Karpas-422 (cell line): ENCODE measurements around the gene SMIM14. TPM values are rescaled to one million over a fixed set of nuclear protein-coding genes. Genes with fewer than 3 reads are reported as not detected.
"Not testable (repeated sequence)": the region's sequence is repeated elsewhere in the genome, so short reads cannot be mapped to it uniquely, and the experiment has no call there.

Source experiments
- DNase-seq: peaks from one replicate; pipeline ENCODE4 v3.0.0-alpha.2; 2015
- H2AFZ ChIP-seq: fragments of 200-600 bp; sonication (generic); 2 replicates; pipeline ENCODE4 v1.6.1; 2014; ENCODE audit warnings: antibody characterized with exemption, low read length, mixed read lengths
- H3K27ac ChIP-seq: fragments of 200-600 bp; sonication (generic); 2 replicates; pipeline ENCODE4 v1.5.1; 2014; ENCODE audit warnings: mild to moderate bottlenecking, low read length, moderate library complexity
- H3K27me3 ChIP-seq: fragments of 200-600 bp; sonication (generic); 2 replicates; pipeline ENCODE4 v1.6.1; 2014; ENCODE audit warnings: low read length, mixed read lengths
- H3K36me3 ChIP-seq: fragments of 200-600 bp; sonication (generic); 2 replicates; pipeline ENCODE4 v1.6.1; 2014; ENCODE audit warnings: low read length, mixed read lengths; ENCODE audit not compliant: insufficient read depth
- H3K4me1 ChIP-seq: fragments of 200-600 bp; sonication (generic); 2 replicates; pipeline ENCODE4 v1.6.1; 2014; ENCODE audit warnings: mild to moderate bottlenecking, low read length, mixed read lengths
- H3K4me2 ChIP-seq: fragments of 200-600 bp; sonication (generic); 2 replicates; pipeline ENCODE4 v1.6.1; 2014; ENCODE audit warnings: low read length, low read depth, mild to moderate bottlenecking; ENCODE audit not compliant: poor library complexity, severe bottlenecking
- H3K4me3 ChIP-seq: fragments of 200-600 bp; sonication (generic); 2 replicates; pipeline ENCODE4 v1.5.1; 2014; ENCODE audit warnings: mild to moderate bottlenecking, antibody characterized with exemption, low read length, mixed read lengths
- H3K79me2 ChIP-seq: fragments of 200-600 bp; sonication (generic); 2 replicates; pipeline ENCODE4 v1.6.1; 2014; ENCODE audit warnings: mild to moderate bottlenecking, low read length, mixed read lengths
- H3K9ac ChIP-seq: fragments of 200-600 bp; sonication (generic); 2 replicates; pipeline ENCODE4 v1.6.0; 2014; ENCODE audit warnings: low read length
- H3K9me2 ChIP-seq: fragments of 200-600 bp; sonication (generic), shearing (Covaris generic); replicated peaks from 2 replicates; pipeline ENCODE4 v1.6.0; 2014; ENCODE audit warnings: mild to moderate bottlenecking, low read length, moderate library complexity; ENCODE audit not compliant: insufficient read depth
- H3K9me3 ChIP-seq: fragments of 300-700, 200-600 bp; sonication (generic); 2 replicates; pipeline ENCODE4 v1.6.1; 2014; ENCODE audit warnings: low read length, mixed read lengths
- H4K20me1 ChIP-seq: fragments of 200-600 bp; sonication (generic); 2 replicates; pipeline ENCODE4 v1.6.1; 2014; ENCODE audit warnings: mild to moderate bottlenecking, antibody characterized with exemption, low read length, low read depth; ENCODE audit not compliant: insufficient read depth
- total RNA-seq: library from RNA; depleted of rRNA; stranded (reverse); fragments of >200 nt; shearing (Covaris generic); gene quantifications from 2 replicates; pipeline ENCODE4 v1.2.3, GENCODE V29; 2014; ENCODE audit warnings: low replicate concordance

The SMIM14 gene
- total RNA-seq, 1 experiment from 2014 or later = 689 TPM

GRCh38 chr4:39514266-39514665 lies 124.4 kb downstream of the SMIM14 start:
- H3K9ac ChIP-seq, H3K9me3 ChIP-seq, H3K79me2 ChIP-seq, H2AFZ ChIP-seq, H3K27me3 ChIP-seq, H3K4me2 ChIP-seq, H3K9me2 ChIP-seq, H3K4me3 ChIP-seq, DNase-seq, H3K4me1 ChIP-seq, H4K20me1 ChIP-seq, H3K27ac ChIP-seq: not testable (repeated sequence)
- peaks cover 16% of the 10 kb centered on the region; the same call in 1 of the 2 replicates for H3K36me3 ChIP-seq

- Histone ChIP-seq H3K4me1 (no peaks in the 10 kb centered on the region), H3K4me3 (no peak overlapping the region), H3K36me3 (peaks cover 31% of the 10 kb centered on the region), H3K9ac (no peak overlapping the region), H3K4me2 (no peak overlapping the region), H2AFZ (no peak overlapping the region), H3K9me3 (no peaks in the 10 kb centered on the region), H3K79me2 (0 out of 2 replicates have a peak, but pooled peaks cover 3% of the 10 kb centered on the region), H3K9me2 (no peaks in the 10 kb centered on the region), H4K20me1 (no peaks in the 10 kb centered on the region), H3K27me3 (no peaks in the 10 kb centered on the region), H3K27ac (no peak overlapping the region)
- no peak for DNase-seq
Observed at GRCh38 chr4:39510348-39510929, 128.2 kb downstream of the SMIM14 start.

DNA sequence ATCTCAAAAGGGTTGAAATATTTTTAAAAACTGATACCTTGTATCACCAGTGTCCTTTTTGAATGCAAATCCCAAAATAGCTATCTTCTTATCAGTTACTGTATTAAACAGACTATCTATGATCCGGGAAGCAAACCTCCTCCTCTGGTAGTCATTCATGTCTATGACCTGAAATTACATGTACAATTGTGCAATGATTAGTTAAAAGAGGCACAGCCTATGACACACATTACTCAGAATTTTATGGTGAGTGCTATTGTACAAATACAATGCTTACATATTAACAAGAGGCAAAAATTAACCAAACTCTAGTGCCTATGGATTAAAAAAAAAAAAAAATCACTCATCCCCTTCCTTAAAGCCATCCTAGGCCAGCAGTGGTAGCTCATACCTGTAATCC lies 133.1 kb downstream of the SMIM14 start:
- no peak for DNase-seq
- Histone ChIP-seq H3K27me3 (no peaks in the 10 kb centered on the region), H3K79me2 (no peaks in the 10 kb centered on the region), H3K4me1 (no peaks in the 10 kb centered on the region), H3K4me2 (no peak overlapping the region), H3K4me3 (no peak overlapping the region), H3K9ac (no peak overlapping the region), H2AFZ (no peak overlapping the region), H3K9me2 (no peaks in the 10 kb centered on the region), H3K27ac (no peak overlapping the region), H4K20me1 (no peaks in the 10 kb centered on the region), H3K36me3 (peaks cover 42% of the 10 kb centered on the region), H3K9me3 (no peaks in the 10 kb centered on the region)

GRCh38 chr4:39504538-39504937 lies 134.1 kb downstream of the SMIM14 start:
- Histone ChIP-seq H2AFZ (no peak overlapping the region), H4K20me1 (no peaks in the 10 kb centered on the region), H3K36me3 (peaks cover 38% of the 10 kb centered on the region), H3K4me1 (no peaks in the 10 kb centered on the region), H3K79me2 (no peaks in the 10 kb centered on the region), H3K9ac (no peak overlapping the region), H3K4me2 (no peak overlapping the region), H3K9me2 (no peaks in the 10 kb centered on the region), H3K27me3 (no peaks in the 10 kb centered on the region), H3K4me3 (no peak overlapping the region), H3K9me3 (no peaks in the 10 kb centered on the region), H3K27ac (no peak overlapping the region)
- DNase-seq = no peak

DNA sequence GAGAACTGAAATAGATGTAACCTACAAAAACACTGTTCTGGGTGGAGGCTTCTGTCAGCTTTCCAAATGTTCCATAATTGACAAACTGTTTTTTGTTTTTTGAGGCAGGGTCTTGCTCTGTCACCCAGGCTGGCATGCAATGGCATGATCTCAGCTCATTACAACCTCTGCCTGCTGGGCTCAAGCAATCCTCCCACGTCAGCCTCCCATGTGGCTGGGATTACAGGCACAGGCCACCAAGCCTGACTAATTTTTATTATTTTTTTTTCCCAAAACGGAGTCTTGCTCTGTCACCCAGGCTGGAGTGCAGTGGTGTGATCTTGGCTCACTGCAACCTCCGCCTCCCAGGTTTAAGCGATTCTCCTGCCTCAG lies 136.0 kb downstream of the SMIM14 start:
- not testable (repeated sequence) for H3K4me1 ChIP-seq, H3K27me3 ChIP-seq, H3K4me2 ChIP-seq, DNase-seq, H3K79me2 ChIP-seq, H3K4me3 ChIP-seq, H3K9ac ChIP-seq, H4K20me1 ChIP-seq, H3K9me2 ChIP-seq, H2AFZ ChIP-seq, H3K27ac ChIP-seq, H3K9me3 ChIP-seq
- H3K36me3 ChIP-seq = peaks cover 41% of the 10 kb centered on the region

DNA sequence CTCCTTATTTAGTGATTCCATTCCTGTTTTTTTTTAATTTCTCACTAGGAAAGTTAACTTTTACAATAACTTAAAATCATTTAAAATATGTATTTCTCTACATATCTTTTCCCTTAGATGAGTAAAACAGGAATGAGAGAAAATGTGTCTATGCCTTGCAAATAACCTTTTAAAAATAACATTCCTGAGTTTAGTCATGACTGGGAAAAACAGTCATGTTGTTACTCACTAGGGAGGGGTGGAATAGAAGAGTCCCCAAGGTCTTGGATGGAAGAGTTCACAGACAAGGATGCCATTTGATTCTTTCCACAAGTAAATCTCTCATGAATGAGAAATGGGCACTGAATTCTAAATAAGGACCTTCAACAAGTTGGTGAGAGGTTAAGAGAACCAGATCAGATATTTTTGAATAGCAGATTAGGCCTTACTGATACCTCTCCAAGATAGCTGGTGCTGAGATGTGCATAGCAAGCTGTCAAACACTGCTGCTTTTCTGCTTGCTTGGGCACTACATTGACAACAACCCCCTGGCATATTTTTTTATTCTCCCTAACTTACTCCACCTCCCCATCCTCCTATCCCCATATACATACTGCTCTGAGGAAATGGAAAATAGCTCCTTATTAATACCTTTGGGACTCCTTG lies 136.5 kb downstream of the SMIM14 start:
- H3K9me2 ChIP-seq = no peaks in the 10 kb centered on the region
- H3K36me3 ChIP-seq = peaks cover 38% of the 10 kb centered on the region
- H3K79me2 ChIP-seq = no peaks in the 10 kb centered on the region
- no peak overlapping the region for H3K4me3 ChIP-seq
- no peaks in the 10 kb centered on the region for H3K27me3 ChIP-seq
- DNase-seq = no peak
- no peaks in the 10 kb centered on the region for H4K20me1 ChIP-seq
- H3K4me2 ChIP-seq = no peak overlapping the region
- no peak overlapping the region for H2AFZ ChIP-seq
- no peak overlapping the region for H3K9ac ChIP-seq
- H3K9me3 ChIP-seq = no peaks in the 10 kb centered on the region
- H3K27ac ChIP-seq = no peak overlapping the region
- no peaks in the 10 kb centered on the region for H3K4me1 ChIP-seq

DNA sequence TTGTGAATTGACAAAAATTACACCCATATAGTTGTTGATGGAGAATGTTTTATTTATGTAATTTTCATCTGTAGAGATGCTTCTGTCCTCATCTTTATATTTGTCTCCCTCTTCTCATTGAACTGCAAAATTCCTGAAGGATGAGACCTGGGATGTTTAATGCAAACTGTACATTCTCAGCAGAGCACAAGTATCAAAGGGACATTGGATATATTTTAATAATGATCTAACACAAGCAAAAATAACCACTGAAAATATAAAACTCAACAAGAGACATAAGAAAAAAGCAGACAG lies 140.0 kb downstream of the SMIM14 start:
- H3K9me3 ChIP-seq = no peaks in the 10 kb centered on the region
- H3K27me3 ChIP-seq = no peaks in the 10 kb centered on the region
- no peaks in the 10 kb centered on the region for H3K4me1 ChIP-seq
- no peaks in the 10 kb centered on the region for H3K9me2 ChIP-seq
- H2AFZ ChIP-seq = no peak overlapping the region
- H3K36me3 ChIP-seq = peaks cover 25% of the 10 kb centered on the region
- H3K4me2 ChIP-seq = no peak overlapping the region
- no peak overlapping the region for H3K27ac ChIP-seq
- H4K20me1 ChIP-seq = no peaks in the 10 kb centered on the region
- no peak for DNase-seq
- no peak overlapping the region for H3K4me3 ChIP-seq
- H3K9ac ChIP-seq = no peak overlapping the region
- no peaks in the 10 kb centered on the region for H3K79me2 ChIP-seq

GRCh38 chr4:39497909-39498726 lies 140.5 kb downstream of the SMIM14 start:
- H3K9ac ChIP-seq = no peak overlapping the region
- no peaks in the 10 kb centered on the region for H3K9me3 ChIP-seq
- peaks cover 25% of the 10 kb centered on the region for H3K36me3 ChIP-seq

More at GRCh38 chr4:39497909-39498726, 140.5 kb downstream of the SMIM14 start:
- Histone ChIP-seq H3K79me2 (no peaks in the 10 kb centered on the region), H3K27me3 (no peaks in the 10 kb centered on the region), H3K4me1 (no peaks in the 10 kb centered on the region), H3K4me3 (no peak overlapping the region), H4K20me1 (no peaks in the 10 kb centered on the region), H3K9me2 (no peaks in the 10 kb centered on the region), H3K27ac (no peak overlapping the region), H2AFZ (no peak overlapping the region), H3K4me2 (no peak overlapping the region)
- DNase-seq = no peak
